ENCODE measurements around the gene HSPA6.
"Not testable (repeated sequence)": the region's sequence is repeated elsewhere in the genome, so short reads cannot be mapped to it uniquely, and the experiment has no call there.

HSPA6 gene

GRCh38 chr1:161523817-161524741, at the start of gene HSPA6:
Gene HSPA6 (plus strand): TSS chr1:161524540. CDS start chr1:161524659, 119 bp downstream.
- peak; percentile 77 for DNase-seq

- not testable (repeated sequence) for DNase-seq
Measured at GRCh38 chr1:161477711-161478110, 46.6 kb upstream of the HSPA6 start.

- DNase-seq: no peak
Measured at GRCh38 chr1:161478985-161479384, 45.4 kb upstream of the HSPA6 start.

- DNase-seq: peak; percentile 8
Measured at GRCh38 chr1:161480381-161481035, 43.8 kb upstream of the HSPA6 start.

GRCh38 chr1:161481624-161482392, 42.5 kb upstream of the HSPA6 start:
- no peak for DNase-seq

GRCh38 chr1:161482610-161483009, 41.7 kb upstream of the HSPA6 start:
- DNase-seq: no peak

GRCh38 chr1:161483361-161483760, 41.0 kb upstream of the HSPA6 start:
- no peak for DNase-seq

- peak; percentile 5 for DNase-seq
Measured at GRCh38 chr1:161484613-161485012, 39.7 kb upstream of the HSPA6 start.

GRCh38 chr1:161486806-161487741, 37.3 kb upstream of the HSPA6 start:
- peak; percentile 69 for DNase-seq

GRCh38 chr1:161491472-161491871, 32.9 kb upstream of the HSPA6 start:
- no peak for DNase-seq

GRCh38 chr1:161492827-161493226, 31.5 kb upstream of the HSPA6 start:
- DNase-seq: no peak

- no peak for DNase-seq
Measured at GRCh38 chr1:161494091-161494735, 30.1 kb upstream of the HSPA6 start.

GRCh38 chr1:161495490-161495889, 28.9 kb upstream of the HSPA6 start:
- DNase-seq: no peak

- DNase-seq: no peak
Measured at GRCh38 chr1:161497961-161498360, 26.4 kb upstream of the HSPA6 start.

- no peak for DNase-seq
Measured at GRCh38 chr1:161498646-161499045, 25.7 kb upstream of the HSPA6 start.

- no peak for DNase-seq
Measured at GRCh38 chr1:161499099-161500039, 25.0 kb upstream of the HSPA6 start.

- DNase-seq: no peak
Measured at GRCh38 chr1:161501234-161501633, 23.1 kb upstream of the HSPA6 start.

- peak; percentile 87 for DNase-seq
Measured at GRCh38 chr1:161502181-161502580, 22.2 kb upstream of the HSPA6 start.

- no peak for DNase-seq
Measured at GRCh38 chr1:161502641-161503393, 21.5 kb upstream of the HSPA6 start.

GRCh38 chr1:161503394-161503748, 21.0 kb upstream of the HSPA6 start:
- DNase-seq: no peak
